Liver (tissue), 9 donors: ENCODE data around the gene ZNF664. TPM values are rescaled to one million over a fixed set of nuclear protein-coding genes. Genes with fewer than 3 reads are reported as not detected.

ENCODE experiments used
- DNase-seq: peaks from one replicate; pipeline ENCODE4 v3.0.0-alpha.2; 2017; ENCODE audit warnings: low spot score
- H3K27ac ChIP-seq, 2 donors: one replicate each; pipeline ENCODE4 v1.7.0; 2013; ENCODE audit warnings: inconsistent platforms in 2 of 2, low read length in 2 of 2, control low read depth in 1 of 2, low read depth in 1 of 2, mild to moderate bottlenecking in 1 of 2
- H3K27me3 ChIP-seq, 4 donors: one replicate each; pipeline versions ENCODE4 v1.6.1 to v1.7.0; 2013; ENCODE audit warnings: low read length in 3 of 4, inconsistent platforms in 1 of 4, mild to moderate bottlenecking in 1 of 4, moderate library complexity in 1 of 4; ENCODE audit not compliant: control insufficient read depth in 4 of 4, insufficient read depth in 4 of 4
- H3K36me3 ChIP-seq, 4 donors: one replicate each; pipeline versions ENCODE4 v1.6.1 to v1.7.0; 2013; ENCODE audit warnings: low read length in 3 of 4, mild to moderate bottlenecking in 3 of 4, low read depth in 1 of 4, moderate library complexity in 1 of 4; ENCODE audit not compliant: control insufficient read depth in 4 of 4, insufficient read depth in 3 of 4
- H3K4me1 ChIP-seq, 4 donors: one replicate each; pipeline versions ENCODE4 v1.6.1 to v1.7.0; 2013; ENCODE audit warnings: low read length in 3 of 4, mild to moderate bottlenecking in 3 of 4, moderate library complexity in 1 of 4; ENCODE audit not compliant: control insufficient read depth in 4 of 4, insufficient read depth in 4 of 4
- H3K4me3 ChIP-seq, 3 donors: one replicate each; pipeline versions ENCODE4 v1.6.1 to v1.7.0; 2013; ENCODE audit warnings: low read length in 3 of 3, control low read depth in 1 of 3, low read depth in 1 of 3, mild to moderate bottlenecking in 1 of 3
- H3K9ac ChIP-seq, 2 donors: one replicate each; pipeline ENCODE4 v1.7.0; 2013; ENCODE audit warnings: low read length in 2 of 2, mild to moderate bottlenecking in 2 of 2, moderate library complexity in 2 of 2, control low read depth in 1 of 2, low read depth in 1 of 2
- H3K9me3 ChIP-seq, 4 donors: one replicate each; pipeline versions ENCODE4 v1.6.1 to v1.7.0; 2013; ENCODE audit warnings: low read length in 3 of 4; ENCODE audit not compliant: control insufficient read depth in 4 of 4
- EGR1 ChIP-seq, 2 donors: IDR thresholded peaks; 2 replicates each; pipeline ENCODE4 v1.6.1; 2016 to 2018; ENCODE audit warnings: antibody characterized with exemption in 2 of 2, low read depth in 2 of 2
- FOXA1 ChIP-seq: IDR thresholded peaks from 2 replicates; pipeline ENCODE4 v1.6.1; 2016; ENCODE audit warnings: antibody characterized with exemption
- FOXA2 ChIP-seq: IDR thresholded peaks from 2 replicates; pipeline ENCODE4 v1.6.1; 2016; ENCODE audit warnings: antibody characterized with exemption
- GABPA ChIP-seq, 2 donors: IDR thresholded peaks in 1 of 2; conservative IDR thresholded peaks in 1 of 2; 2 replicates each; pipeline ENCODE4 v1.6.1; 2016; ENCODE audit warnings: antibody characterized with exemption in 2 of 2, mild to moderate bottlenecking in 1 of 2, moderate library complexity in 1 of 2
- HNF4A ChIP-seq, 2 donors: conservative IDR thresholded peaks; 2 replicates each; pipeline ENCODE4 v1.6.1; 2016; ENCODE audit warnings: antibody characterized with exemption in 2 of 2, mild to moderate bottlenecking in 2 of 2
- HNF4G ChIP-seq: IDR thresholded peaks from 2 replicates; pipeline ENCODE4 v1.6.1; 2016; ENCODE audit warnings: antibody characterized with exemption
- JUND ChIP-seq, 2 donors: IDR thresholded peaks; 2 replicates each; pipeline ENCODE4 v1.6.1; 2016; ENCODE audit warnings: antibody characterized with exemption in 2 of 2
- NR2F2 ChIP-seq: IDR thresholded peaks from 2 replicates; pipeline ENCODE4 v1.6.1; 2016; ENCODE audit warnings: antibody characterized with exemption
- RAD21 ChIP-seq, 2 donors: IDR thresholded peaks; 2 replicates each; pipeline ENCODE4 v1.6.1; 2016; ENCODE audit warnings: antibody characterized with exemption in 2 of 2, mild to moderate bottlenecking in 2 of 2
- RXRA ChIP-seq, 2 donors: IDR thresholded peaks; 2 replicates each; pipeline ENCODE4 v1.6.1; 2017 to 2018; ENCODE audit warnings: antibody characterized with exemption in 2 of 2, mild to moderate bottlenecking in 1 of 2
- SP1 ChIP-seq: IDR thresholded peaks from 2 replicates; pipeline ENCODE4 v1.6.1; 2018; ENCODE audit warnings: antibody characterized with exemption, mild to moderate bottlenecking
- TAF1 ChIP-seq: conservative IDR thresholded peaks from 2 replicates; pipeline ENCODE4 v1.6.1; 2016; ENCODE audit warnings: antibody characterized with exemption, mild to moderate bottlenecking
- WGBS: extraction: QIAGEN DNeasy Blood & Tissue Kit; methylation state at CpG from one replicate; pipeline ENCODE4 v1.1.7; 2013; 5-methylcytosine and 5-hydroxymethylcytosine counted together
- polyA plus RNA-seq, 2 donors: library from polyadenylated mRNA; stranded (reverse) in 1 of 2; unstranded in 1 of 2; fragments of 200-250 nt in 1 of 2; fragments of >200 nt in 1 of 2; fragmentation: Nextera tagmentation in 1 of 2; extraction: Ambion mirVana in 1 of 2; gene quantifications; one replicate each; pipeline versions ENCODE4 v1.2.1 to v1.2.3, GENCODE V29; 2013 to 2015
- total RNA-seq, 2 donors: library from RNA; depleted of rRNA; stranded (reverse); fragments of >200 nt; gene quantifications; one replicate each; pipeline ENCODE4 v1.2.3, GENCODE V29; 2014
- TF ChIP-seq, protein P1 (sequence below): IDR thresholded peaks from 2 replicates; pipeline ENCODE4 v1.6.1; 2016; ENCODE audit warnings: antibody characterized with exemption
- TF ChIP-seq, protein P2 (sequence below): IDR thresholded peaks from 2 replicates; pipeline ENCODE4 v1.6.1; 2016; ENCODE audit warnings: antibody characterized with exemption, mild to moderate bottlenecking
- TF ChIP-seq, protein P3 (sequence below): IDR thresholded peaks from 2 replicates; pipeline ENCODE4 v1.6.1; 2016; ENCODE audit warnings: antibody characterized with exemption
- donor health status: healthy.
- donor health status: healthy.
- donor health status: healthy.
- donor health status: healthy.
- donor health status: healthy.

The ZNF664 gene
- total and polyA plus RNA-seq, 4 donors, result 7.2 to 40.3 (median 29.6) TPM

DNA sequence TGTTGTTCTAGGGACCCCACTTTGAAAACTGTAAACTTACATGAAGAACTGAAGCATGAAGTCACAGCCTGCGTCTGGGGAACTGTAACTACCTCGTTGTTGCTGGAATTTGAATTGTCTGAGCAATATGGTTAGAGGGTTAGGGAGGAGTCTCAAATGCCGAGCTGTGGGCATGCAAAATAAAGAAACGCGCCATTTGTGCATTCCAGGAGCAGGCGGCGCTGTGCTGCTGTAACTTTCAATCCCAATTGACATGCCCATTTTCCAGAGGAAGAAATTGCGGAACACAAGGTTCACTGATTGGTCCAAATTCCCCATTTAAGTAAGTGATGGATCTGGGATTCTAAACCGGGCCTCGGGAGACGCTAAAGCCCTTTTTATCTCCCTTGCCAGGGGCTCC is 61.3 kb downstream of the ZNF664 start:
- Histone ChIP-seq H3K4me3 (no peak overlapping the region), H3K9me3 (no peaks in the 10 kb centered on the region), H3K36me3 (no peaks in the 10 kb centered on the region), H3K27me3 (no peaks in the 10 kb centered on the region), H3K4me1 (no peaks in the 10 kb centered on the region), H3K9ac (no peak overlapping the region), H3K27ac (no peak overlapping the region)
- TF ChIP-seq GABPA (IDR thresholded peaks at IDR 0.05 in 1 of 2, conservative IDR thresholded peaks at IDR 0.05 in 1 of 2), result no peak
- TF ChIP-seq, protein P1, sequence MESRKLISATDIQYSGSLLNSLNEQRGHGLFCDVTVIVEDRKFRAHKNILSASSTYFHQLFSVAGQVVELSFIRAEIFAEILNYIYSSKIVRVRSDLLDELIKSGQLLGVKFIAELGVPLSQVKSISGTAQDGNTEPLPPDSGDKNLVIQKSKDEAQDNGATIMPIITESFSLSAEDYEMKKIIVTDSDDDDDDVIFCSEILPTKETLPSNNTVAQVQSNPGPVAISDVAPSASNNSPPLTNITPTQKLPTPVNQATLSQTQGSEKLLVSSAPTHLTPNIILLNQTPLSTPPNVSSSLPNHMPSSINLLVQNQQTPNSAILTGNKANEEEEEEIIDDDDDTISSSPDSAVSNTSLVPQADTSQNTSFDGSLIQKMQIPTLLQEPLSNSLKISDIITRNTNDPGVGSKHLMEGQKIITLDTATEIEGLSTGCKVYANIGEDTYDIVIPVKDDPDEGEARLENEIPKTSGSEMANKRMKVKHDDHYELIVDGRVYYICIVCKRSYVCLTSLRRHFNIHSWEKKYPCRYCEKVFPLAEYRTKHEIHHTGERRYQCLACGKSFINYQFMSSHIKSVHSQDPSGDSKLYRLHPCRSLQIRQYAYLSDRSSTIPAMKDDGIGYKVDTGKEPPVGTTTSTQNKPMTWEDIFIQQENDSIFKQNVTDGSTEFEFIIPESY, result no peak
- TF ChIP-seq RAD21 (IDR thresholded peaks at IDR 0.05), result no peak
- no peak for TF ChIP-seq FOXA1
- TF ChIP-seq SP1, result no peak
- no peak for TF ChIP-seq TAF1
- no peak for TF ChIP-seq HNF4G
- TF ChIP-seq NR2F2, result no peak
- no peak for TF ChIP-seq JUND (IDR thresholded peaks at IDR 0.05)
- no peak for TF ChIP-seq FOXA2
- TF ChIP-seq EGR1 (IDR thresholded peaks at IDR 0.05; ENCODE audit: low read depth in 2 of 2), result no peak
- TF ChIP-seq RXRA (IDR thresholded peaks at IDR 0.05), result no peak
- TF ChIP-seq, protein P2, sequence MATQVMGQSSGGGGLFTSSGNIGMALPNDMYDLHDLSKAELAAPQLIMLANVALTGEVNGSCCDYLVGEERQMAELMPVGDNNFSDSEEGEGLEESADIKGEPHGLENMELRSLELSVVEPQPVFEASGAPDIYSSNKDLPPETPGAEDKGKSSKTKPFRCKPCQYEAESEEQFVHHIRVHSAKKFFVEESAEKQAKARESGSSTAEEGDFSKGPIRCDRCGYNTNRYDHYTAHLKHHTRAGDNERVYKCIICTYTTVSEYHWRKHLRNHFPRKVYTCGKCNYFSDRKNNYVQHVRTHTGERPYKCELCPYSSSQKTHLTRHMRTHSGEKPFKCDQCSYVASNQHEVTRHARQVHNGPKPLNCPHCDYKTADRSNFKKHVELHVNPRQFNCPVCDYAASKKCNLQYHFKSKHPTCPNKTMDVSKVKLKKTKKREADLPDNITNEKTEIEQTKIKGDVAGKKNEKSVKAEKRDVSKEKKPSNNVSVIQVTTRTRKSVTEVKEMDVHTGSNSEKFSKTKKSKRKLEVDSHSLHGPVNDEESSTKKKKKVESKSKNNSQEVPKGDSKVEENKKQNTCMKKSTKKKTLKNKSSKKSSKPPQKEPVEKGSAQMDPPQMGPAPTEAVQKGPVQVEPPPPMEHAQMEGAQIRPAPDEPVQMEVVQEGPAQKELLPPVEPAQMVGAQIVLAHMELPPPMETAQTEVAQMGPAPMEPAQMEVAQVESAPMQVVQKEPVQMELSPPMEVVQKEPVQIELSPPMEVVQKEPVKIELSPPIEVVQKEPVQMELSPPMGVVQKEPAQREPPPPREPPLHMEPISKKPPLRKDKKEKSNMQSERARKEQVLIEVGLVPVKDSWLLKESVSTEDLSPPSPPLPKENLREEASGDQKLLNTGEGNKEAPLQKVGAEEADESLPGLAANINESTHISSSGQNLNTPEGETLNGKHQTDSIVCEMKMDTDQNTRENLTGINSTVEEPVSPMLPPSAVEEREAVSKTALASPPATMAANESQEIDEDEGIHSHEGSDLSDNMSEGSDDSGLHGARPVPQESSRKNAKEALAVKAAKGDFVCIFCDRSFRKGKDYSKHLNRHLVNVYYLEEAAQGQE, result no peak
- TF ChIP-seq, protein P3, sequence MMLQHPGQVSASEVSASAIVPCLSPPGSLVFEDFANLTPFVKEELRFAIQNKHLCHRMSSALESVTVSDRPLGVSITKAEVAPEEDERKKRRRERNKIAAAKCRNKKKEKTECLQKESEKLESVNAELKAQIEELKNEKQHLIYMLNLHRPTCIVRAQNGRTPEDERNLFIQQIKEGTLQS, result no peak
- TF ChIP-seq HNF4A (conservative IDR thresholded peaks at IDR 0.05), result no peak
- no peak for DNase-seq
- WGBS, result 91% methylated on average over 11 of the region's 11 CpGs

DNA sequence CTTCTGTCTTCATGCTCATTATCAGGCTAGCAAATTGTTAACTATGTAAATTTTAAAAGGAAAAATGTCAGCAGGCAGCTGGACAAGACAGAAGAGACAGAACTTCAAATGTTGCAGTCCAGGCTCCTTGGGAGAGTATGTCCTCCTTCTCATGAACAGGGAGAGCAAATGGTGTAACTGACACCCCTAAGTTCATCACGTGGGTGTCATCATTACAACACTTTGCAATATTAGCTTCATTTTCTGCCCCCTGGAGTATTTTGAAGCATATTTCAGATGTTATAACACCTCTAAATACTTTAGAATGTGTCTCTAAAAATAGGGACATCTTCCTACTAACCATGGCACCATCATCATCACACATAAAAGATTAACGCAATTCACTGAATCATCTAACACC is 62.1 kb downstream of the ZNF664 start:
- H3K4me1 ChIP-seq, result no peaks in the 10 kb centered on the region
- WGBS, result 77% methylated on average over 2 of the region's 2 CpGs

More for the DNA sequence above, 62.1 kb downstream of the ZNF664 start:
- Histone ChIP-seq H3K27me3 (no peaks in the 10 kb centered on the region), H3K27ac (no peak overlapping the region), H3K9ac (no peak overlapping the region), H3K4me3 (no peak overlapping the region), H3K36me3 (no peaks in the 10 kb centered on the region), H3K9me3 (no peaks in the 10 kb centered on the region)
- no peak for DNase-seq
- TF ChIP-seq GABPA (IDR thresholded peaks at IDR 0.05 in 1 of 2, conservative IDR thresholded peaks at IDR 0.05 in 1 of 2), result no peak
- TF ChIP-seq HNF4A (conservative IDR thresholded peaks at IDR 0.05), result no peak
